GM18526 (cell line): ENCODE measurements around the gene EFCAB6.

ENCODE experiments used
- POLR2A ChIP-seq: IDR thresholded peaks from 3 replicates; pipeline ENCODE4 v1.6.1; 2011; ENCODE audit not compliant: insufficient read length; ENCODE audit errors: extremely low read depth

EFCAB6 gene

DNA sequence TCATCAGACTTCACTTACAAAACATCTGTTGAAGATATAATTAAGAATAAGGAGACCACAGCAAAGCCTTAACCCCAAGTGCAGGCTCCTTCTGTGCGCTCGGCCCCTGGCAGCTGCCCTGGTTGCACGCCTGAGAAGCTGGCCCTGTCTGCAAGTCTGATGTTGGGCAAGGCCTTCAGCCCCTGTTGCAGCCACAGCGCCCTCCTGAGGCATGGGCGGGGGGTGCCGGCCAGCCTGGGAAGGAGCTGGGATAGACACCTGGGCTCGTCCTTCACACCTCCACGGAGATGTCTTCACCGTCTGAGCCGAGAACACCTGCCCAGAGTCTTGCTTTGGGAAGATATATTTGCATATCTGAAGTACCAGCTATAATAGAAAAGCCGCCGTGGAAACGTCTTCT, 296.2 kb downstream of the EFCAB6 start:
- TF ChIP-seq POLR2A: no peak

DNA sequence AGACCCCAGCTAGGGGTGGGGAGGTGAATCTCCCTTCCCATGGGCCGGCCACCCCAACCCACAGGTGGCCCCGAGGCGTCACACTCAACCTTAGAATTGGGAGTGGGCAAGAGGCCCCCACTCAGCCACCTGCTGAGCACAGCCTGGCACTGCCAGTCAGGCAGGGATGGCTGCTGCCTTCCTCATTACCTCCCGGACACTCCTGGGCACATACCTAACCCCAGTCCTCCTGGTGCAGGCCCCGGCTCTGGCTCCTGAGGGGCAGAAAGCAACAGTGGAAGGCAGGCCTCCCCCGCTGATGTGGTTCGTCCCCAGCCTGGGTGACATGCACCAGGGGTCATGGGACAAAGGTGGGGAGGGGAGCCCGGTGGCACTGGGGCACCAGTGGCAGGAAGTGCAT, 296.7 kb downstream of the EFCAB6 start:
- no peak for TF ChIP-seq POLR2A

DNA sequence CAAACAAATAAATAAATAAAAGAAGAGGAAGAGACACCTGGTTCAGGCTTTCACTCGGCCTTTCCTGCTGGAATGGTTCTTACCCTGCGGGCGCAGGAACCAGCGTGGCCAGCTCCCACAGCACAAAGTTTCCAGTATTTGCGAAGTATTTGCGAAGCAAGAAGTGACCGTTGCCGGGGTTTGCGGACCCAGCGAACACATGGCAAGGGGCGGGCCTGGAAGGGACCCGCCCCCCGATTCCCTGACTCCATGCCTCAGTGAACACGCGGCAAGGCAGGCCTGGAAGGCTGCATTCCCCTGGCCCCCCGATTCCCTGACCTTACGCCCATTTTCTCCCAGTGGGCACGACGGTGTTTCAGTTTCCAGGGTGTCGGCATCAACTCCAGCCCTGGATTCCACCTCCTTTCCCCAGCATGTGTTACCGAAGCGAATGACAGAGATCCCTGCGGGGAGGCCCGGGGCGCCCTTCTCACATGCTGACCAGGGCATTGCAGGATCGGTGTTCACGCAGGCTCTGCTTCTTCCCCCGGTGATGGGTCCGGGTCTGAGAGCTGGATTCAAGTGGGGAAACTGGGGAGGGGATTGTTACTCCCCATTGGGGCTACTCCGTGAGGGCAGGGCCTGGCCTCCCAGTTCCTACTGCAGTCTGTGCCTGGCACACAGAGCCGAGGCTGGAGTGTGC, 297.5 kb downstream of the EFCAB6 start:
- TF ChIP-seq POLR2A: no peak

DNA sequence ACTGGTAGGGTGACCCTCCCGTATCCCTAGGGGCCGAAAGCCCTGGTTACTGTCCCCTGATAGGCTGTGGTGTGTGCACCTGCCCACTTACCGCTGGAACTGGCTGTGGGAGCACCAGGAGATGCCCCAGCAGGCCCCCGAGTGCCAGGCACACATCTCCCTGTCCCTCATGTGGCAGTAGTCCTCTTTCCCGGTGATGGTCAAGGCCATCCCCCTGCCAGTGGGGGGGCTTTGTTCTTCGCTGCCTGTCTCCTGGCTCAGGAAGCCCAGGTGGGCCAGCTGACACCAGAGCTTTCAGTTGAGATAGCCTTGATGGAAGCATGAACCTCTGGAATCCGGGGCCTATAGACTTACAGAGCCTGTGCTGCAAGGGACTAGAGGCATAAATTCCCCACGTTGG, 299.8 kb downstream of the EFCAB6 start:
- no peak for TF ChIP-seq POLR2A

DNA sequence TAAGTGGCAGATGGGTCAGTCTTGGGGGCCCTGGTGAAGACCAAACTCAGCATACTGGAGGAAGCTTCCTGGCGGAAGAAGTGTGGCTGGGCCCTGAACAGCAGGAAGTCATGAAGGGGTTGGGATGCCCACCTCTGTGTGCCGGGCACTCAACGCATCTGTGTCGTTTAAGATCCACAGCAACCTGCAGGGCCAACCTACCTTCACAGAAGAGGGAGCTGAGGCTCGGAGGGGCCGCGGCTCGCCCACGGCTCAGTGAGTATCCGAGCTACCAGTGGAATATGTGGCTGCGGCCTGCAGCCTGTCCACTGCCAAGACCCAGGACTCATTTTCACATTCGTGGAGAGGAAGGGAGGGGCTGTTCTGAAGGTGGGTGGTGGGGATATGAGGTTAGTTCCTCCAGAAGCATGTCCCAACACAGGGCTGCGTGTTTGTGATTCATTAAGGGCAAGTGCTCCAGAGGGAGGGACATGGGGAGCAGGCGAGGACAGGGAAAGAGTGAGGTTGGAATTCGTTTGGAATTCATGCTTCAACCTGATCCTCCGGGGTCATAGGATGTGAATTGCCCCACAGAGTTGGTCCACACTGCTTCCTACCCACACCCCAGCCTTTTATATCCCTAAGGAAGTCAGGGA, 300.7 kb downstream of the EFCAB6 start:
- TF ChIP-seq POLR2A: no peak

DNA sequence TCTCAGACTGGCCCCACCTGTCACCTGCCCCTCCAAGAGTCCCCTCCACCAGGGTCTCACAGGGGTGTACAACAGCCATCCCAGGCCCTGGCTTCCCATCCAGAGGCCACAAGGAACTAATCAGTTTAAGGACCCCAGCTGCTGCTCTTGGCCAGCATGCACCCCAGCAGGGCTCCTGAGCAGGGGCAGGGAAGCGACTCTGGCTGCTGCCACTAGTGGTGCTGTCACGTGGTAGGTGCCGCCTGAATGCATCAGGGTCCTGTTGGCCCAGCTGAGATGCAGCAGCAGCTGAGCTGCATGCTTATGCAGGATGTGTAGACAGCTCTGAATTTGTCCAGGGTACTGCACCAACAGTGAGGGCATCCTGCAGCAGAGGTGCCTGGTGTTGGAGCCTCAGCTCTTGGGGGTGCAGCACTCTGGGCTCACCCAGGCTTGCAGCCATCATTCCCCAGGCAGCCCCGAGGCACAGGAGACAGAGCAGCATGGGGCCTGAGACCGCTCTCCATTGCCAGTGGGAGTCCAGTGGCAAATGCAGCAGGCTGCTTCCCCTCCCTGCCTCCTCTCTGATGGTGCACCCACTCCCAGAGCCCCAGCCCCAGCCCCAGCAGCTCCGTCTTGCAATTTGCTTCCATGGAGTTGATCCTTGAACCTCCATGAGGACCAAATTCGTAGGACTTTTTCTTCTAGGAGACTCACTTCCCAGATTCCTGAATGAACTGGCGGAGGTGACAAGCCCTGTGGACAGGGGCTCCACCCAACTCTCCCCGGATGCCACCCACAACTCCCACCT, 301.6 kb downstream of the EFCAB6 start:
- no peak for TF ChIP-seq POLR2A

DNA sequence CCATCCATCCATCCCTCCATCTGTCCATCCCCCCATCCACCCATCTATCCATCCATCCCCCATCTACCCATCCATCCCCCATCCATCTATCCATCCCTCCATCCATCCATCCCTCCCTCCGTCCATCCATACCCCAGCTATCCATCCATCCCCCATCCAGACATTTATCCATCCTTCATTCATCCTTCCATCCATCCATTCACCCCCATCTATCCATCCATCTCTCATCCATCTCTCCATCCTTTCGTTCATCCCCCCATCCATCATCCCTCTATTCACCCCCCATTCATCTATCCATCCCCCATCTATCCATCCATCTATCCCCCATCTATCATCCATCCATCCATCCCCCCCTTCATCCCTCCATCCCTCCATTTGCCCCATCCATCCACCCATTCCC, 302.8 kb downstream of the EFCAB6 start:
- TF ChIP-seq POLR2A: no peak

DNA sequence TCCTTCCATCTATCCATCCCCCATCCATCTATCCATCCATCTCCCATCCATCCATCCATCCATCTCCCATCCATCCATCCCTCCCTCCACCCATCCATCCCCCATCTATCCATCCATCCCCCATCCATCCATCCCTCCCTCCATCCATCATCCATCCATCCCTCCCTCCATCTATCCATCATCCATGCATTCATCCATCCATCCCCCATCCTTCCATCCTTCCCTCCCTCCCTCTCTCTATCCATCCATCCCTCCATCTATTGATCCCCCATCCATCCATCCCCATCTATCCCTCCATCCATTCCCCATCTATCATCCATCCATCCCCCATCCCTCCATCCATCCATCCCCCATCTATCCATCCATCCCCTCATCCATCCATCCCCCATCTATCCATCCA, 303.6 kb downstream of the EFCAB6 start:
- TF ChIP-seq POLR2A: no peak

DNA sequence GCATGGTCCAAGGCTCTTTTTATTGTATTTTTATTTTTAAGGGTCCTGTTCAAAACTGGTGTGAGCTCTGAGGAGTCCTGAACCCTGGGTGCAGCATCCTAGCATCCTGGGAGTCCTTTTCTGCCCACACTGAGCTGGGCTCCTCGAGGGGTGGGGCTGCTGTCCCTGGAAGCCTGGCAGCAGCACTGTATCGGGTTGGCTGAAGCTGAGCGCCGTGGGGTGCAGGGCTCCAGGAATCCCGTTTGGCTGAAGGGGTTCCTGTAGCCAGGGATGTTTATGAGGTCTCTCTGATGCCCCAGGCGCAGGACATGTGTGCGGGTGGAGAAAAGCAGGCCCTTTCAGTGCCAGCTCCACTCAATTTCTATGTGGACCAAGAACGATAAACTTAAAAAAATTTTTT, 304.9 kb downstream of the EFCAB6 start:
- TF ChIP-seq POLR2A: no peak

DNA sequence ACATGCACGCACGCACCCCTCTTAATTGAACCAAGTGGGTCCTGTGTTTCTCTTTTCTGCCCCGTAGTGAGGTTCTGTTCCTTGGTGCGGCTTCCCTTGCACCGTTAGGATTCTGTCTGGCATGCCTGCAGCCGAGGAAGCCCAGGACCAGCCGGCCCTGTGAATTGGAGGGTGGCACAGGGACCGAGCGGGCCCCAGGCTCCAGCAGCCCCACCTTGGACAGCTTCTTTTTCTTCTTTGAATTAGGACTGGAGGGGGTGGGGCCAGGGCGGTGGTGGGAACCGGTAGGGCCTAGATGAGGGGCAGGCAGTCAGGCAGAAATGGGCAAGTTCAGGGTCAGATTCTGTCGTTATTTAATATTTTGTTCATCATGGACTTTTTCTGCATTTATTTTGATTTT, 305.6 kb downstream of the EFCAB6 start:
- TF ChIP-seq POLR2A: no peak

DNA sequence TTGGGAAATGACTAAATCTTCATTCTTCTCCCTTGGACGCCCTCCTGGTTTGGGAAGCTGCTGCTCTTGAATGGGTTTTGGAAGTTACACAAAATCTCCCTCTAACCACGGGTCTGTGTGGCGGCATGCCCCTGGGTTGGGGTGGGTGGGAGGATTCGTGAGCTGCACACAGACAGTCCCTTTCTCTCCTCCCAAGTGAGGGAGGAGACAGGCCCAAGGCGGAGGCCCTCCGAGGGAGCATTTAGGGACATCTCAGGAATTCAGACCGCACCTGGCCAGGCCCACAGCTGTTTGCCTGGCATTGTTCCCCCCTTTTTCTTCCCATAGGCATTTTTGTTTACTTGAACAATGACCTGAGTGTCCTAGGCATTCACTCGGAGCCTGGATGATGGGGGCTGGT, 306.2 kb downstream of the EFCAB6 start:
- TF ChIP-seq POLR2A: no peak

DNA sequence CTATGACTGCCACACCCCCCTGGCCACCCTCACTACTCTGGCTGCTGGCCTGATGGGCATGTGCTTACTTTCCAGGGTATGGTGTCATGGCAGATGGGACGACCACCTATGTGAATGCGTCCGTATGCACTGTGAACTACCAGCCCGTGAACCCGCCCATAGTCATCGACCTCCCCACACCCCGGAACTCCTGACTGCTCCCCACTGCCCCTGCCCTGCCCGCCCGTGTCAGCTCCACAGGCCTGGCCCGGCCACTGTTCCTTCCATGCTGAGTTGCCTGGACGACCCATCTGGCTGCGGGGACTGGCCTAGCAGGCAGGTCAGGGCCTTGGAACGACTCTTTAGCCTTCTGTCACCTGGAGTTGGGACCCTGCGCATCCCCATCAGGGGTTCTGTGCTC, 306.7 kb downstream of the EFCAB6 start:
- no peak for TF ChIP-seq POLR2A

DNA sequence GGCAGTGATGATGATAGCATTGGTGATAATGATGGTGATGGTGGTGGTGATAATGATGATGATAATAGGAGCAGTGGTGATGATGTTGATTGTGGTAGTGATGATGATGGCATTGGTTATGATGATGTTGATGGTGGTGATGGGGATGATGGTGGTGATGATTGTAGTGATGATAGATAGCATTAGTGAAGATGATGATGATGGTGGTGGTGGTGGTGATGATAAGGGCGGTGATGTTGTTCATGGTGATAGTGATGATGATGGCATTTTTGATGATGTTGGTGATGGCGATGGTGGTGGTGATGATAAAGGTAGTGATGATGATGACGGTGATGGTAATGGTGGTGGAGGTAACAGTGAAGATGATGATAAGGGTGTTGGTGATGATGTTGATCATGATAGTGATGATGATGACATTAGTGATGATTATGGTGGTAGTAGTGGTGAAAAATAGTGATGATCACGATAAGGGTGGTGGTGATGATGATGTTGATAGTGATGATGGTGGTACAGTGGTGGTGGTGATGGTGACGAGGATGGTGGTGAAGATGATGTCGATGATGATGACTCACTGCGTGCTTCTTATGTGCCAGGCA, 307.3 kb downstream of the EFCAB6 start:
- TF ChIP-seq POLR2A: no peak

DNA sequence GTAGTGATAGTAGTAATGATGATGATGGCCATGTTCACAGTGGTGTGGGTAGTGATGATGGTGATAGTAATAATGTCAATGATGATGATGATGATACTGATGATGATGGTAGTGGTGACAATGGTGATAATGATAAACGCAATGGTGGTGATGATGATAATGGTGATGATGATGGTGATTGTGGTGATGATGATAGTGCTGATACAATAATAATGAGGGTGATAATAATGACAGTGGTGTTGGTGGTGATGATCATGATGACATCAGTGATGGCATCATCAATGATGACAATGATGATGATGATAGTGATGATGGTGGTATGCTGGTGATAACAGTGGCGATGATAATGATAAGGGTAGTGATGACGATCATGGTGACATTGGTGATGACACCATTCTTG, 308.0 kb downstream of the EFCAB6 start:
- no peak for TF ChIP-seq POLR2A

DNA sequence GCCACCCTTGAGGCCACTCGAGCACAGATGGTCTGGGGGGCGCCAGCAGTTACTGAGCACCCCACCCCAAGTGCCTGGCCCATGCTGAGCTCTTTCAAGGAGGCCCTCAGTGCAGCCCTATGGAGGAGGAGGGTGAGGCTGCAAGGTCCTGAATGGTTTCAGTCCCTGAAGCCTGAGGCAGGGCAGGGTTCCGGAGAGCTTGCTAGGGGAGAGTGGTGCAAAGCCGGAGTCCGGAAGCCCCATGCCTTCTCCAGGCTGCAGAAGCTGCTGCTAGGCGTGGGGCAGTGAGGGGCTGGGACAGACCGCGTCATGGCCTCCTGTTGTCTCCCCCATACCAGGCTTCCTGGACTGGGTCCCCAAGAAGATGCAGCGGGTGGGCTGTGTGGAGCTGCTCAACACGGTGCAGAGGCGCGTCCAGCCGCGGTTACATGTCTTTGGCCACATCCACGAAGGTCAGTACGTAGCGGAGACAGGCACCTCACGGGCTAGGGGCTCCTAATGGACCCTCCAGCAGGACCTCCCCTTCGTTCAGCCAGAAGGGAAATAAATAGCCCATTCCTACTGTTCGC, 309.7 kb downstream of the EFCAB6 start:
- TF ChIP-seq POLR2A: no peak

DNA sequence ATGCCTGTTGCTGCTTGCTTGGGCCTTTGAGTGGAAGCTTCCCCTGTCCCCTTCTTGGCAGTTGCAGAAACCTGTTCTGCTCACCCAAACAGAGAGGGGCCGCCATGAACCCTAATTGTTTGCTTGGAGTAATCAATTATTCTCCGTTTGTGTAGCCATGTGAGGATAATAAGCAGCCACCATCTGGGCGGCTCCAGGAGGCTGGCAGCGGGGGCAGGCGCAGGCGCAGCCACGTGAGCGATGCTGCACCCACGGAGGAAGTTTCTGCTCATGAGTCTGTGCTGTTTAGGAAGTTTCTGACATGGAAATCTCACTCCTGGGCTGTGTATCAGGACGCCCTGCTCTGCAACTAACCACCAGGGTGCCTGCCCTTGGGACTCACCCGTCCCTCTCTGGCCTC, 310.2 kb downstream of the EFCAB6 start:
- no peak for TF ChIP-seq POLR2A
